ENCODE results near the gene RASL11A. TPM values are rescaled to one million over a fixed set of nuclear protein-coding genes. Genes with fewer than 3 reads are reported as not detected.

RASL11A gene
- total RNA-seq, 1 experiment from 2014 or later = 2.7 TPM

- Histone ChIP-seq H3K79me1 (ENCODE audit: insufficient read depth, low read depth, low read length, poor library complexity, severe bottlenecking) (no peaks in the 10 kb centered on the region), H2BK12ac (ENCODE audit: insufficient read length, low read depth, low read length) (no peak overlapping the region), H3K4ac (ENCODE audit: low read depth, low read length) (no peak overlapping the region), H2BK15ac (ENCODE audit: low read depth, low read length) (no peak overlapping the region), H2AK5ac (ENCODE audit: insufficient read length, low read length) (no peak overlapping the region), H3K4me1 (ENCODE audit: insufficient read depth, low read length) (peaks cover 6% of the 10 kb centered on the region; the same call in 1 of the 2 replicates), H4K91ac (ENCODE audit: insufficient read length, low read depth, low read length) (no peak overlapping the region), H3K4me2 (ENCODE audit: insufficient read depth, insufficient read length, low read length) (no peak overlapping the region), H3K9me3 (ENCODE audit: control insufficient read depth, low read depth, low read length) (no peaks in the 10 kb centered on the region), H3K79me2 (ENCODE audit: insufficient read depth, low read length) (no peaks in the 10 kb centered on the region), H3K27ac (ENCODE audit: insufficient read length, low read depth, low read length) (no peak overlapping the region), H4K5ac (ENCODE audit: insufficient read length, low read depth, low read length) (no peak overlapping the region), H2BK5ac (ENCODE audit: insufficient read length, low read length) (no peak overlapping the region), H3K23ac (ENCODE audit: insufficient read length, low read depth, low read length) (no peak overlapping the region), H3K18ac (ENCODE audit: insufficient read length, low read depth, low read length) (no peak overlapping the region), H2AFZ (ENCODE audit: low read length) (no peak overlapping the region), H3K56ac (ENCODE audit: insufficient read length, low read depth, low read length) (no peak overlapping the region), H3K9ac (ENCODE audit: extremely low read depth, insufficient read length, low read length) (no peak overlapping the region), H4K20me1 (ENCODE audit: control insufficient read depth, insufficient read depth, insufficient read length) (no peaks in the 10 kb centered on the region), H3K27me3 (ENCODE audit: insufficient read depth, low read length) (no peaks in the 10 kb centered on the region), H2BK120ac (ENCODE audit: low read depth, low read length, poor library complexity, severe bottlenecking) (no peak overlapping the region), H3K23me2 (ENCODE audit: insufficient read length, low read depth, low read length, poor library complexity, severe bottlenecking) (no peaks in the 10 kb centered on the region), H4K8ac (replicated peaks; ENCODE audit: insufficient read length, low read depth, low read length) (no peak overlapping the region), H2BK20ac (ENCODE audit: low read depth, low read length, poor library complexity, severe bottlenecking) (no peak overlapping the region), H3K14ac (ENCODE audit: insufficient read depth, low read length) (no peak overlapping the region), H3T11ph (ENCODE audit: low read length) (no peak overlapping the region)
- Mint-ChIP-seq H3K9me3 (no peaks in the 10 kb centered on the region), H3K4me1 (peaks cover 21 to 23% of the 10 kb centered on the region in 2 experiments), H3K27me3 (ENCODE audit: low read depth) (no peaks in the 10 kb centered on the region; the same call in 1 of the 2 replicates), H3K27ac (peak overlapping the region in 2 of 3 experiments; percentile 1 to 83; a peak in 4 of 7 replicates), H3K36me3 (ENCODE audit: insufficient read depth in 1 of 3, low read depth in 3 of 3) (peaks cover 10 to 35% (median 15%) of the 10 kb centered on the region in 3 experiments), H3K4me3 (no peak overlapping the region)
- no peak for TF ChIP-seq CTCF (conservative IDR thresholded peaks at IDR 0.05)
- no peak for DNase-seq
- no CpG with 5 or more reads among the region's 5 CpGs for WGBS (ENCODE audit: extremely low coverage, insufficient read length, low lambda C conversion rate)
Observed at GRCh38 chr13:27261396-27261795, 9.2 kb upstream of the RASL11A start.

Measured in H9 (cell line).